HepG2 (cell line): ENCODE data around the gene RRAD. TPM values are rescaled to one million over a fixed set of nuclear protein-coding genes. Genes with fewer than 3 reads are reported as not detected.

Source experiments
- ATAC-seq: fragments of 200-7000 bp; cut with Tn5 transposase; 3 replicates; pipeline ENCODE4 v1.9.1; 2020; ENCODE audit warnings: mild to moderate bottlenecking, moderate library complexity
- BruUV-seq: library from RNA; stranded (reverse); fragments of 400-500 nt; replicated peaks from 2 replicates; lab custom pipeline; 2021; lab: Mats Ljungman, UMichigan
- CTCF ChIA-PET: fragments of 300-600 bp; formaldehyde crosslinking; extraction: SDS; loops from one replicate; lab custom pipeline; 2021; ENCODE audit warnings: low total read pairs, inconsistent platforms, low intra/inter-chr PET ratio; lab: Yijun Ruan, JAX
- POLR2A ChIA-PET: fragments of 350-600 bp; sonication (Branson Sonifier 250); formaldehyde crosslinking; loops from one replicate; lab custom pipeline; 2020; ENCODE audit warnings: antibody characterized with exemption, inconsistent platforms; lab: Yijun Ruan, JAX
- DNase-seq: peaks from one replicate; pipeline ENCODE4 v3.0.0-alpha.2; 2015; ENCODE audit warnings: low spot score
- FAIRE-seq: peaks from 3 replicates; lab custom pipeline; 2011; peaks lifted over from hg19 to GRCh38; lab: Jason Lieb, UNC
- H2AFZ ChIP-seq: one replicate; pipeline ENCODE4 v1.6.1; 2011; ENCODE audit warnings: low read length, inconsistent platforms
- H3K27ac ChIP-seq: fragments of 300-600 bp; 3 replicates; pipeline ENCODE4 v1.8.0; 2011; ENCODE audit warnings: mixed run types, mild to moderate bottlenecking, mixed read lengths, low read length, inconsistent platforms; ENCODE audit not compliant: insufficient read depth; ENCODE audit errors: extremely low read length
- H3K27me3 ChIP-seq, 2 experiments: fragments of 200-600 bp in 1 of 2; 2 replicates in 1 of 2; 3 replicates in 1 of 2; pipeline versions ENCODE4 v1.6.0 to v1.8.0; 2011; ENCODE audit warnings: low read length in 2 of 2, mild to moderate bottlenecking in 2 of 2, moderate library complexity in 2 of 2, inconsistent platforms in 1 of 2; ENCODE audit not compliant: insufficient read depth in 2 of 2, control insufficient read depth in 1 of 2
- H3K36me3 ChIP-seq, 2 experiments: fragments of 200-600 bp in 1 of 2; replicated peaks in 1 of 2; 2 replicates in 1 of 2; 3 replicates in 1 of 2; pipeline versions ENCODE4 v1.5.1 to v1.8.0; 2011; ENCODE audit warnings: low read length in 2 of 2, inconsistent platforms in 1 of 2; ENCODE audit not compliant: insufficient read depth in 2 of 2, control insufficient read depth in 1 of 2
- H3K4me1 ChIP-seq: 2 replicates; pipeline ENCODE4 v1.5.1; 2012; ENCODE audit warnings: low read length, inconsistent platforms; ENCODE audit not compliant: insufficient read depth
- H3K4me2 ChIP-seq: 2 replicates; pipeline ENCODE4 v1.6.0; 2011; ENCODE audit warnings: low read depth, low read length, inconsistent platforms
- H3K4me3 ChIP-seq, 3 experiments: fragments of 200-600 bp in 1 of 3; sonication (generic), shearing (Covaris generic) in 1 of 3; replicated peaks in 1 of 3; 2 replicates each; pipeline ENCODE4 v1.5.1; 2011 to 2016; ENCODE audit warnings: low read length in 3 of 3, inconsistent platforms in 2 of 3, low read depth in 2 of 3, mild to moderate bottlenecking in 2 of 3, control low read depth in 1 of 3, mixed read lengths in 1 of 3; ENCODE audit not compliant: insufficient read depth in 1 of 3
- H3K79me2 ChIP-seq: one replicate; pipeline ENCODE4 v1.6.1; 2011; ENCODE audit warnings: low read length, inconsistent platforms; ENCODE audit not compliant: insufficient read depth
- H3K9ac ChIP-seq: 2 replicates; pipeline ENCODE4 v1.6.0; 2011; ENCODE audit warnings: mild to moderate bottlenecking, low read depth, low read length, inconsistent platforms; ENCODE audit not compliant: insufficient read depth
- H3K9me3 ChIP-seq: 2 replicates; pipeline ENCODE4 v1.5.1; 2012; ENCODE audit warnings: mild to moderate bottlenecking, low read length
- H4K20me1 ChIP-seq: 2 replicates; pipeline ENCODE4 v1.6.0; 2011; ENCODE audit warnings: inconsistent platforms, mild to moderate bottlenecking, low read length, moderate library complexity; ENCODE audit not compliant: insufficient read depth
- FOXK2 ChIP-seq: fragments of 450-650 bp; IDR thresholded peaks from 2 replicates; pipeline ENCODE4 v1.6.1; 2016
- NR1H2 ChIP-seq: sonication (generic); formaldehyde crosslinking; IDR thresholded peaks from 2 replicates; pipeline ENCODE4 v1.8.1; 2022; ENCODE audit warnings: low read depth, missing genetic modification reagents, borderline replicate concordance
- TCF12 ChIP-seq, 2 experiments: fragments of 450-650 bp in 1 of 2; sonication (generic) in 1 of 2; formaldehyde crosslinking in 1 of 2; IDR thresholded peaks; 2 replicates each; pipeline versions ENCODE4 v1.6.1 to v1.8.0; 2017 to 2022; ENCODE audit warnings: antibody characterized with exemption in 1 of 2, mild to moderate bottlenecking in 1 of 2, missing genetic modification reagents in 1 of 2, moderate library complexity in 1 of 2
- ZBTB42 ChIP-seq: sonication (generic); formaldehyde crosslinking; IDR thresholded peaks from 2 replicates; pipeline ENCODE4 v1.5.0; 2020; ENCODE audit warnings: mild to moderate bottlenecking, missing genetic modification reagents
- ZKSCAN5 ChIP-seq: sonication (generic); formaldehyde crosslinking; IDR thresholded peaks from 2 replicates; pipeline ENCODE4 v1.5.1; 2020; ENCODE audit warnings: mild to moderate bottlenecking, missing genetic modification reagents
- ZNF546 ChIP-seq: sonication (generic); formaldehyde crosslinking; conservative IDR thresholded peaks from 2 replicates; pipeline ENCODE4 v1.8.1; 2023; ENCODE audit warnings: mild to moderate bottlenecking, missing genetic modification reagents
- WGBS: methylation state at CpG from one replicate; pipeline ENCODE4 v1.1.6; 2017; ENCODE audit warnings: low lambda C conversion rate; 5-methylcytosine and 5-hydroxymethylcytosine counted together
- in situ Hi-C: cut with HindIII; loops from 2 replicates; pipeline ENCODE4 v1.10.0; 2017; ENCODE audit warnings: low pct_unique_long_range_greater_than_20kb; ENCODE audit not compliant: extremely low pct_ligation_motif_present
- intact Hi-C: fragments of 100-400 bp; cut with micrococcal nuclease; formaldehyde crosslinking; loops from one replicate; pipeline ENCODE4 v1.10.0; 2022; ENCODE audit not compliant: unreplicated experiment
- polyA plus RNA-seq, 8 experiments: library from polyadenylated mRNA; depleted of rRNA in 3 of 8; stranded (reverse) in 7 of 8; unstranded in 1 of 8; fragments of >200 nt; fragmentation: Illumina TruSeq in 4 of 8; extraction: Trizol in 4 of 8; gene quantifications; 2 replicates each; pipeline versions ENCODE4 v1.2.1 to v1.2.3, GENCODE V29; 2011 to 2016; ENCODE audit warnings: low read depth in 4 of 8, missing spikeins in 1 of 8, mixed read lengths in 1 of 8; ENCODE audit not compliant: insufficient read depth in 1 of 8
- total RNA-seq, 5 experiments: library from RNA; depleted of rRNA; stranded (reverse); fragments of >200 nt; fragmentation: Illumina TruSeq; extraction: Trizol; gene quantifications; 2 replicates each; pipeline ENCODE4 v1.2.3, GENCODE V29; 2016; ENCODE audit warnings: low read depth in 1 of 5
- TF ChIP-seq, protein P1 (sequence below): sonication (generic); formaldehyde crosslinking; IDR thresholded peaks from 2 replicates; pipeline ENCODE4 v1.4.0; 2020; ENCODE audit warnings: mild to moderate bottlenecking, missing genetic modification reagents, borderline replicate concordance
- TF ChIP-seq, protein P2 (sequence below): IDR thresholded peaks from 2 replicates; pipeline ENCODE4 v1.6.1; 2016; ENCODE audit warnings: mild to moderate bottlenecking
- TF ChIP-seq, protein P3 (sequence below): sonication (generic); formaldehyde crosslinking; IDR thresholded peaks from 2 replicates; pipeline ENCODE4 v1.5.0; 2020; ENCODE audit warnings: mild to moderate bottlenecking, low read depth, missing genetic modification reagents, borderline replicate concordance

RRAD gene
- total and polyA plus RNA-seq, 2 of the 13 experiments (the other 11 are each of a cell fraction or from before 2014, with no cell fraction given) = 0.80 to 1.1 TPM

DNA sequence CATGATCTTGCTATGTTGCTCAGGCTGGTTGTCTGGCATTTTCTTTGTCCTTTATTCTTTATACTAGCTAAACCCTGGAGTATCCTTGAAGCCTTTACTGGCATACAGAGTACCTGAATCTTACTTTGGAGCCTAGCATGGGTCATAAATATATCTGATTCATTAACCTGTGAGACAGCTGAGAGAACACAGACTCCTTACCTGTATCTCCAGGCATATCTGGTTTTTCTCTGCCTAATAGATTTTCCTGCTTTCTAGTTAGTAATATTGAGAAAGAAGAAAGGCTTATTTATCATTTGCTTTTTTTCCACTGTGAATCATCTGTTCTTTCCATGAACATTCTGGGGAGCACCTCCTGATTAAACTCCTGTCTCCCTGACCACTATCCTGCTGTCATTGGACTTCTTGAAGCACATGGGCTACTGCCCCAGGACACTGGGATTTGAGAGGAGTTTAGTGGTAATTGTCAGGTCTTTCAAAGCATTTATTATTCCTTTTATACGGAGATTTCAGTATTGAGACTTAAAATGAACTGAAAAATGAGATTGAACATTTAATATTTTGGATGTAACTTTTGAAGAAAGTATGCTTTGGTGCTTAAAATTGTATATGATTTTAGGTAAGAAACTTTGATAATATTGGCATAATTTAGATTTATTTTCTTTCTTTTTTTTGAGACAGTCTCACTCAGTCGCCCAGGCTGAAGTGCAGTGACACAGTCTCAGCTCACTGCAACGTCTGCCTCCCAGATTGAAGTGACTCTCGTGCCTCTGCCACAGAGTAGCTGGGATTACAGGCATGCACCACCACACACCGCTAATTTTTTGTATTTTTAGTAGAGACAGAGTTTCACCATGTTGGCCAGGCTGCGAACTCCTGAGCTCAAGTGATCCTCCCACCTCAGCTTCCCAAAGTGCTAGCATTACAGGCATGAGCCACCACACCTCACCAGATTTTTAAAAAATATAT is 36.4 kb downstream of the RRAD start:
- no peaks in the 10 kb centered on the region for H4K20me1 ChIP-seq
- no peaks in the 10 kb centered on the region for H3K27me3 ChIP-seq
- no peak overlapping the region for H2AFZ ChIP-seq
- peaks cover 10% of the 10 kb centered on the region for H3K79me2 ChIP-seq
- H3K4me1 ChIP-seq = peaks cover 16% of the 10 kb centered on the region
- peaks cover 17 to 33% of the 10 kb centered on the region in 2 experiments for H3K36me3 ChIP-seq
- no TSS peak for BruUV-seq
- DNase-seq (no peak), FAIRE-seq (no peak), ATAC-seq (no peak)
- in situ Hi-C loops (no loop called here), intact Hi-C loops (no loop called here)
- WGBS = 96% methylated on average over 6 of the region's 6 CpGs
- H3K9me3 ChIP-seq = no peaks in the 10 kb centered on the region
- no peak overlapping the region for H3K9ac ChIP-seq
- ChIA-PET CTCF (no interaction called here), POLR2A (interaction anchor here (4.0 kb wide), 1 partner anchor 9 kb away, joined by 15 read pairs; the partner anchor contains the start of gene PDP2)
- H3K4me3 ChIP-seq = no peak overlapping the region
- H3K27ac ChIP-seq = no peak overlapping the region
- H3K4me2 ChIP-seq = no peak overlapping the region
- TF ChIP-seq NR1H2 (CRISPR knock-in tag) (no peak), FOXK2 (no peak), ZKSCAN5 (CRISPR knock-in tag) (no peak), ZBTB42 (CRISPR knock-in tag) (no peak), TCF12 (IDR thresholded peaks at IDR 0.05) (no peak), TCF12 (CRISPR knock-in tag; IDR thresholded peaks at IDR 0.05) (no peak), ZNF546 (CRISPR knock-in tag) (no peak)
- TF ChIP-seq, protein P1, sequence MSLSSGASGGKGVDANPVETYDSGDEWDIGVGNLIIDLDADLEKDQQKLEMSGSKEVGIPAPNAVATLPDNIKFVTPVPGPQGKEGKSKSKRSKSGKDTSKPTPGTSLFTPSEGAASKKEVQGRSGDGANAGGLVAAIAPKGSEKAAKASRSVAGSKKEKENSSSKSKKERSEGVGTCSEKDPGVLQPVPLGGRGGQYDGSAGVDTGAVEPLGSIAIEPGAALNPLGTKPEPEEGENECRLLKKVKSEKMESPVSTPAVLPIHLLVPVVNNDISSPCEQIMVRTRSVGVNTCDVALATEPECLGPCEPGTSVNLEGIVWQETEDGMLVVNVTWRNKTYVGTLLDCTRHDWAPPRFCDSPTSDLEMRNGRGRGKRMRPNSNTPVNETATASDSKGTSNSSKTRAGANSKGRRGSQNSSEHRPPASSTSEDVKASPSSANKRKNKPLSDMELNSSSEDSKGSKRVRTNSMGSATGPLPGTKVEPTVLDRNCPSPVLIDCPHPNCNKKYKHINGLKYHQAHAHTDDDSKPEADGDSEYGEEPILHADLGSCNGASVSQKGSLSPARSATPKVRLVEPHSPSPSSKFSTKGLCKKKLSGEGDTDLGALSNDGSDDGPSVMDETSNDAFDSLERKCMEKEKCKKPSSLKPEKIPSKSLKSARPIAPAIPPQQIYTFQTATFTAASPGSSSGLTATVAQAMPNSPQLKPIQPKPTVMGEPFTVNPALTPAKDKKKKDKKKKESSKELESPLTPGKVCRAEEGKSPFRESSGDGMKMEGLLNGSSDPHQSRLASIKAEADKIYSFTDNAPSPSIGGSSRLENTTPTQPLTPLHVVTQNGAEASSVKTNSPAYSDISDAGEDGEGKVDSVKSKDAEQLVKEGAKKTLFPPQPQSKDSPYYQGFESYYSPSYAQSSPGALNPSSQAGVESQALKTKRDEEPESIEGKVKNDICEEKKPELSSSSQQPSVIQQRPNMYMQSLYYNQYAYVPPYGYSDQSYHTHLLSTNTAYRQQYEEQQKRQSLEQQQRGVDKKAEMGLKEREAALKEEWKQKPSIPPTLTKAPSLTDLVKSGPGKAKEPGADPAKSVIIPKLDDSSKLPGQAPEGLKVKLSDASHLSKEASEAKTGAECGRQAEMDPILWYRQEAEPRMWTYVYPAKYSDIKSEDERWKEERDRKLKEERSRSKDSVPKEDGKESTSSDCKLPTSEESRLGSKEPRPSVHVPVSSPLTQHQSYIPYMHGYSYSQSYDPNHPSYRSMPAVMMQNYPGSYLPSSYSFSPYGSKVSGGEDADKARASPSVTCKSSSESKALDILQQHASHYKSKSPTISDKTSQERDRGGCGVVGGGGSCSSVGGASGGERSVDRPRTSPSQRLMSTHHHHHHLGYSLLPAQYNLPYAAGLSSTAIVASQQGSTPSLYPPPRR = no peak
- TF ChIP-seq, protein P2, sequence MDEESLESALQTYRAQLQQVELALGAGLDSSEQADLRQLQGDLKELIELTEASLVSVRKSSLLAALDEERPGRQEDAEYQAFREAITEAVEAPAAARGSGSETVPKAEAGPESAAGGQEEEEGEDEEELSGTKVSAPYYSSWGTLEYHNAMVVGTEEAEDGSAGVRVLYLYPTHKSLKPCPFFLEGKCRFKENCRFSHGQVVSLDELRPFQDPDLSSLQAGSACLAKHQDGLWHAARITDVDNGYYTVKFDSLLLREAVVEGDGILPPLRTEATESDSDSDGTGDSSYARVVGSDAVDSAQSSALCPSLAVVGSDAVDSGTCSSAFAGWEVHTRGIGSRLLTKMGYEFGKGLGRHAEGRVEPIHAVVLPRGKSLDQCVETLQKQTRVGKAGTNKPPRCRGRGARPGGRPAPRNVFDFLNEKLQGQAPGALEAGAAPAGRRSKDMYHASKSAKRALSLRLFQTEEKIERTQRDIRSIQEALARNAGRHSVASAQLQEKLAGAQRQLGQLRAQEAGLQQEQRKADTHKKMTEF (CRISPR knock-in tag) = no peak
- TF ChIP-seq, protein P3, sequence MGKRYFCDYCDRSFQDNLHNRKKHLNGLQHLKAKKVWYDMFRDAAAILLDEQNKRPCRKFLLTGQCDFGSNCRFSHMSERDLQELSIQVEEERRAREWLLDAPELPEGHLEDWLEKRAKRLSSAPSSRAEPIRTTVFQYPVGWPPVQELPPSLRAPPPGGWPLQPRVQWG (CRISPR knock-in tag) = no peak
